ENCODE measurements around the gene NOTCH1.

Gene NOTCH1

DNA sequence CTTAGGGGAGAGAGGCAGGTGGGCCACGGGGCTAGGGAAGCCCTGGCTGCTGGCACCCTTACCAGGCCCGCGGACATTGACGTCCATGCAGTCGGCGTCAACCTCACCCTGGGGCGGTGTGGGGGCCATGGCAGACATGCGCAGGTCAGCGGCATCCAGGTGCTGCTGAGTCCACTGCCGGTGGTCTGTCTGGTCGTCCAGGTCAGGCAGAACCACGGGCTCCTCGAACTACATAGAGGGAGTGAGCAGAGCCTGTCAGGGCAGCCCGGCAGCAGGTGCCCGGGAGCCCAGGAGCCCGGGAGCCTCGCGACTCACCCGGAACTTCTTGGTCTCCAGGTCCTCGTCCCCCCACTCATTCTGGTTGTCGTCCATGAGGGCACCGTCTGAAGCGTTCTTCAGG is 44.2 kb downstream of the NOTCH1 start:
- no peak for DNase-seq (ENCODE audit: low read depth)

DNA sequence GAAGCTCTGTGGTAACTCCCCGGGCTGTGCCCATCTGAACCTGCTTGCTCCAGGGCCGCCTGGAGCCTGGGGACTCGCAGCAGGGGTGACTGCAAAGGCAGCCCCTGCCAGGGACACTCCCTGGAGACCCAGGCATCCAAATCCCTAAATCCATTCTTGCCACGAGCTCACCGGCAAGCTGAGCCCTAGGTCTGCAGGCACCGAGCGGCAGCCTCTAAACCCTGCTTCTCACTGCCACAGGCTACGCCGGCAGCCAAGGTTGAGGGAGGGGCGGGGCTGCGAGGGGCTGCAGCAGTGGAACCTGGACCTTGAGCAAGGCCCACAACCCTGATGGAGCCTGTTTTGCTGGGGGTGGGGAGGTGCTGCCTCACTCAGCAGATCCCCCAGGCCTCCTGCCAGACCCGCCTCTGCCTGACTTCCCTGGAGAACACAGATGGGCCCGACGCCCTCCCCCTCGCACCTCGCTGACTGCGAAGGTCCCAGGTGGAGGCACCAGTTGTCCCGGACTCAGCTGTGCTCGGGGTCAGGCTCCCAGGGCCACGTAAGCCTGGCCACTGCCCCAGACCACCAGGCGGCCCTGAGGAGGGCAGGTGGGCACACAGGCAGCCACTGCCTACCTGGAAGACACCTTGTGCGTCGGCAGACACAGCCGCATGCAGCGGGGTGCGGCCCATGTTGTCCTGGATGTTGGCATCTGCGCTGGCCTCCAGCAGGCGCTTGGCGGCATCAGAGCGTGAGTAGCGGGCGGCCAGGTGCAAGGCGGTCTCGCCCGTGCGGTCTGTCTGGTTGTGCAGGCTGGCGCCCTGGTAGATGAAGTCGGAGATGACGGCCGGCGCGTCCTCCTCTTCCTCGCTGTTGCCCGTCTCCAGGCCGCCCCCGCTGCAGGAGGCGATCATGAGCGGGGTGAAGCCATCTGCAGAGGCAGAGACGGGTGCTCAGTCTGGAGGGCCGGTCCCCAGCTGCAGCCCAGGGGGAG is 45.6 kb downstream of the NOTCH1 start:
- DNase-seq (ENCODE audit: low read depth) = no peak

DNA sequence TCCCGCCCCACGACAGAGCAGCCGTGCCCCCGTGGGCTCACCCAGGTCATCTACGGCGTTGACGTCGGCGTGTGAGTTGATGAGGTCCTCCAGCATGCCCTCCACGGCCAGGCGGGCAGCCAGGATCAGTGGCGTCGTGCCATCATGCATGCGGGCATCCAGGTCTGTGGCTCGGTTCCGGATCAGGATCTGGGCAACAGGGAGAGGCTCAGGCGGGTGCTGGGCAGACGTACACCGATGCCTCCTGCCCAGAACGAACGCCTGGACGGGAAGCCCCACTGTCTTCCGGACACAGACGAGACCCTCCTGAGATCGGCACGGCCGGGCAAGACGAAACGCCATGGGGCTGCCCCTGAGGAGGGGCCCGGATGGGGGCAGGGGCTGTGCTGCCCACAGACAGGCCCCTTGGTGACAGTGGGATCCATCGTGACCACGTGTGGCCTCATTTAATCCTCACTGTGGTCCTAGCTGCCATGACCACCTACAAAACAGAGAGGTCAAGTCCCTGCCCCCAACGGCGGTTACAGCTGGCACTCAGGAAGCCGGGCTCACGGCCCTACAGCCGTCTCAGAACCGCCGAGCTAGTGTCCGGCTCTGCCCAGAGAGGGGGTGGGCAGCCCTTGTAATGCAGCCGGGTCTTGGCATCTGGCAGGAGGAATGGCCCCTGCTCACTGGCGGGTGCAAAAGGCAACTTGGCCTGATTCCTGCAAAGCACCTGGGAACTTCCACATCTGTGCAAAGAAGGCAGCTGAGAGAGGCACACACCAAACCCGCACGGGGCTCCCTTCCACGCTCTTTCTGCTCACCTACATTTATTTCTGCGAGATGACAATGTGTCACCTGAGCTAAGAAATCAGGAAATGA is 46.5 kb downstream of the NOTCH1 start:
- no peak for DNase-seq (ENCODE audit: low read depth)

GRCh38 chr9:136497916-136498695 is 47.7 kb downstream of the NOTCH1 start:
- DNase-seq (ENCODE audit: low read depth) = no peak

GRCh38 chr9:136496801-136497620 is 48.8 kb downstream of the NOTCH1 start:
- no peak for DNase-seq (ENCODE audit: low read depth)

DNA sequence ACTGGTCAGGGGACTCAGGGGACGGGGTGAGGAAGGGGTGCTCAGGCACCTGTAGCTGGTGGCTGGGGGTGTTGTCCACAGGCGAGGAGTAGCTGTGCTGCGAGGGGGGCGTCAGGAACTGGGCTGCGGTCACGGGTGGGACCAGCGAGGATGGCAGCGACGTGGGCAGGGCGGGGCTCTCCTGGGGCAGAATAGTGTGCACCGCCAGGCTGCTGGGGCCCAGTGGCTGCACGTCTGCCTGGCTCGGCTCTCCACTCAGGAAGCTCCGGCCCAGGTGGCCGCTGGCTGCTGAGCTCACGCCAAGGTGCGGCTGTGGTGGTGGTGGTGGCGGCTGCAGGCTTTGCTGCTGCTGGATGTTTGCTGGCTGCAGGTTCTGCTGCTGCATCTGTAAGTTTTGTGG is 49.7 kb downstream of the NOTCH1 start:
- no peak for DNase-seq (ENCODE audit: low read depth)

- DNase-seq (ENCODE audit: low read depth) = no peak
Measured at GRCh38 chr9:136495238-136495800, 50.5 kb downstream of the NOTCH1 start.

DNA sequence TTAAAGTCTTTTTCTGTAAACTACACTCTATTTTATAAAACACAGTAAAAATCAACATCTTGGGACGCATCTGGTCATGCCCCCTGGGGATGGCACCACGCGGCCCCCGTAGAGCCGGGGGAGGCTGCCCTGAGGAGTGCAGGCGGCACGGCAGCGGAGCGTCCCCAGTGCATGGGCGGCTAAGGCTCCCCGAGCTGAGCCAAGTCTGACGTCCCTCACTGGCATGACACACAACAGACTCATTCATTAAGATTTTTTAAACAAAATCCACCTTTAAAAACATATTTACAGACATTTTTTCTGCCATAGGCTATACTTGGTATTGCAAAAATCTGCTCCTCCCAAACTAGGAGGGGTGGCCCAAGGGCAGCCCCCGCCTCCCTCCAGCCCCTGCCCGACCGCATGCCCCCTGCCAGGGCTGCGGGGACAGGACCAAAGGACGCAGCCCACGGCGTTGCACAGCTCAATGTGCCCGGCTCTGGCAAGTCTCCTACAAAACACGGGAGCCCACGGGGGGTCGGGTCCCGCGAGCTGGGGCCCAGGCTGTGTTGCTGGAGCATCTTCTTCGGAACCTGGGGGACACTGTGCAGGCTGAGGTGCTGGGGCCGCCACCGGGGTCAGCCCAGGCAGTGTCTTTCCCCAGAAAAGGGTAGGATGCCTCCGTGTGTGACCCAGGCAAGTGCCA is 51.2 kb downstream of the NOTCH1 start:
- DNase-seq (ENCODE audit: low read depth) = no peak

DNA sequence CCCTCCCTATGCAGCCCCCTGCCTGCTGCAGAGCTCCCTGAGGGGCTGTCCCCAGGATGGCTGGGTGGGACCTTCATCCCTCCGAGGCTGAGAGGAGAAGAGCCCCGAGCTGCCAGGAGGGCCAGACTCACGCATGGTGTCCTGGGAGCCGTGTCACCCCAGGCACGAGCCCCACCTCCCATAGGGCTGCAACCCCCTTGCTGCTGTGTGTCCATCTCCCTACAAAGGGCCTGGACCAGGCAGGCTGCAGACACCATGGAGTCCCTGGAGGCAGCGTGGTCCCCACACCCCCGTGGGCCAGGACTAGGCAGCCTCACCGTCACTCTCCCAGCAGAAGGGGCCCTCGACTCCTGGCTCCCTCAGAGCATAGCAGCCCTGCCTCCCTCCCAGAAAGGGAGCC is 51.8 kb downstream of the NOTCH1 start:
- no peak for DNase-seq (ENCODE audit: low read depth)

DNA sequence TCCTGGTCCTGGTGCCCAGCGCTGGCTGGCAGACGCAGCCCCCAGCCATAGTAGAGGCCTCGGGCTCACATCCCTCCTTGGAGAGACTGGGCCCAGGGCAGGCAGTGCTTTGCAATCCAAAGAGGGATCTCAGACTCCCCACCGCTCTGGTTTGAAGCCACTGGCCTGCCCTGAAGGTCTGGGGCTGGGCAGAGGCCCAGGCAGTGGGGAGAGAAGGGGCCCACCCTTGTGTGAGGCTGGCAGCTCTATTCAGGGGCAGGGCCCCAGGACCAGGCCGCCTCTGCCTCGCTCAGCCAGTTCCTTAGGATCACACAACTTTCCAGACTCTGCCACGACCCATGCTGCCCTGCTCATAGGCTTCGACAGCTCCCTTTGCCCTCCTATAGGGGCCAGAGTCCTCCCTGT is 52.3 kb downstream of the NOTCH1 start:
- no peak for DNase-seq (ENCODE audit: low read depth)

GRCh38 chr9:136492978-136493522 is 52.8 kb downstream of the NOTCH1 start:
- DNase-seq (ENCODE audit: low read depth) = no peak

DNA sequence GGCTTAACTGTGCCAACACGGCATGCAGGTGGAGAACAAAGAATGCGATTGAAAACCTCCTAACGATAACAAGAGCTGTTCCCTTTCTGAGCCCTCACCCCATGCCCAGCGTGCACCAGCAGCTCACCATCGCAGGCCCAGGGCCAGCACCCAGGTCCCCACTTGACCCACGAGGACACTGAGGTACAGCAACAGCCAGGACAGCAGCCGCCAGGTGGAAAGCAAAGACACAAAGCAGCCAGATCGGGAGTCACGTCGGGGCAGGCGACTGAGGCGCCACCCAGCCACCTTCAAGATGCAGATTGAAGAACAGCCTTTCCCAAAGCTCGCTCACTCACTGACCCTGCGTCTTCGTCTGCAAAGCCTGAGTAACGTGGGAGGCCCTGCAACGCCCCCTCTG is 56.1 kb downstream of the NOTCH1 start:
- DNase-seq (ENCODE audit: low read depth) = no peak

GRCh38 chr9:136488247-136489214 is 57.3 kb downstream of the NOTCH1 start:
- no peak for DNase-seq (ENCODE audit: low read depth)

GRCh38 chr9:136487672-136488071 is 58.2 kb downstream of the NOTCH1 start:
- DNase-seq (ENCODE audit: low read depth) = no peak

- DNase-seq (ENCODE audit: low read depth) = no peak
Measured at GRCh38 chr9:136486823-136487620, 58.8 kb downstream of the NOTCH1 start.

DNA sequence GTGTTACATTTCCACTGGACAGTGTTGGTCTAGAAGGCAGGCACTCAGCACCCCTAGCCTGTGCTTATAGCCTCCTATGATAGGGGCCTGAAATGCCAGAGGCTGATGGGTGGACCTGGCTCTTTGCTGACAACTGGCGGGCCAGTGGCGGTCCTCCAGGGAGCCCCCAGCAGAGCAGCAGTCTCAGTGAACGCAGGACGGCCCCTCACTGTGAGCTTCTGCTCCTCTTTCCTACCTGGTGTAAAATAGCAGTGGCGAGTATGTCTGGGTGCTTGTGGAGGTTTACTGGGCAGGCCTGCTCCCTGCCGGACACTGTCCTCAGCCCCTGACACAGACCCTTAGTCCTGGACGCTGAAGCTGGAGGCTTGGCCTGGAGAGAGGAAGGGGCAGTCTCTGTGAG is 59.7 kb downstream of the NOTCH1 start:
- DNase-seq (ENCODE audit: low read depth) = no peak

GRCh38 chr9:136485049-136486045 is 60.5 kb downstream of the NOTCH1 start:
- DNase-seq (ENCODE audit: low read depth) = peak; percentile 56
